Lung (tissue), 12 donors: ENCODE data around the gene TRAPPC12. TPM values are rescaled to one million over a fixed set of nuclear protein-coding genes. Genes with fewer than 3 reads are reported as not detected.

Experiments used
- ATAC-seq: fragments of 200-7000 bp; cut with Tn5 transposase; one replicate; pipeline ENCODE4 v1.9.1; 2020; ENCODE audit warnings: moderate number of reproducible peaks; ENCODE audit not compliant: insufficient read depth, low FRiP score
- DNase-seq, 3 donors: peaks; one replicate each; pipeline ENCODE4 v3.0.0-alpha.2; 2013 to 2017
- H3K27ac ChIP-seq, 2 donors: one replicate each; pipeline ENCODE4 v1.5.1; 2013; ENCODE audit warnings: mild to moderate bottlenecking in 2 of 2, moderate library complexity in 2 of 2, control low read depth in 1 of 2, inconsistent platforms in 1 of 2, low read depth in 1 of 2, low read length in 1 of 2
- H3K27me3 ChIP-seq, 3 donors: one replicate each; pipeline ENCODE4 v1.5.1; 2013; ENCODE audit warnings: low read length in 2 of 3; ENCODE audit not compliant: control insufficient read depth in 3 of 3, insufficient read depth in 3 of 3
- H3K36me3 ChIP-seq, 4 donors: one replicate each; pipeline ENCODE4 v1.5.1; 2013; ENCODE audit warnings: low read length in 4 of 4, mild to moderate bottlenecking in 1 of 4, moderate library complexity in 1 of 4; ENCODE audit not compliant: control insufficient read depth in 4 of 4, insufficient read depth in 4 of 4
- H3K4me1 ChIP-seq, 5 donors: one replicate each; pipeline ENCODE4 v1.5.1; 2013; ENCODE audit warnings: low read length in 5 of 5, mild to moderate bottlenecking in 2 of 5, moderate library complexity in 1 of 5; ENCODE audit not compliant: control insufficient read depth in 5 of 5, insufficient read depth in 5 of 5
- H3K4me3 ChIP-seq: one replicate; pipeline ENCODE4 v1.5.1; 2013; ENCODE audit warnings: mild to moderate bottlenecking, control low read depth, moderate library complexity
- H3K9ac ChIP-seq, 2 donors: one replicate each; pipeline ENCODE4 v1.5.1; 2013; ENCODE audit warnings: low read length in 2 of 2, control low read depth in 1 of 2; ENCODE audit not compliant: insufficient read depth in 1 of 2
- H3K9me3 ChIP-seq, 4 donors: one replicate each; pipeline ENCODE4 v1.5.1; 2013; ENCODE audit warnings: low read length in 3 of 4, mild to moderate bottlenecking in 1 of 4, moderate library complexity in 1 of 4; ENCODE audit not compliant: control insufficient read depth in 4 of 4, insufficient read depth in 3 of 4
- CTCF ChIP-seq: IDR thresholded peaks from 2 replicates; pipeline ENCODE4 v1.5.1; 2012; ENCODE audit warnings: mild to moderate bottlenecking; ENCODE audit errors: control extremely low read depth, extremely low read depth
- WGBS, 2 donors: extraction: QIAGEN DNeasy Blood & Tissue Kit; methylation state at CpG; one replicate each; pipeline ENCODE4 v1.1.7; 2013; 5-methylcytosine and 5-hydroxymethylcytosine counted together
- polyA plus RNA-seq, 2 donors: library from polyadenylated mRNA; stranded (reverse); fragments of 200-250 nt; gene quantifications; one replicate each; pipeline ENCODE4 v1.2.1, GENCODE V29; 2013
- total RNA-seq, 2 donors: library from RNA; depleted of rRNA in 1 of 2; stranded (reverse); fragments of >200 nt in 1 of 2; gene quantifications; one replicate each; pipeline ENCODE4 v1.2.1, GENCODE V29; 2014 to 2021
- donor health status: control.
- donor health status: control.
- donor health status: Bipolar disorder and iron deficiency.
- donor health status: healthy.
- donor health status: DM: yes; HTN: yes; CAD: no.

TRAPPC12 gene
- total and polyA plus RNA-seq, 4 donors = 49.9 to 117 (median 91.0) TPM

GRCh38 chr2:3334392-3335345, 44.8 kb upstream of the TRAPPC12 start:
- Histone ChIP-seq H3K4me3 (no peak overlapping the region), H3K9me3 (peaks cover 0 to 2% (median under 1%) of the 10 kb centered on the region in 4 donors), H3K27me3 (no peaks in the 10 kb centered on the region), H3K4me1 (peaks cover 0 to 2% (median 0%) of the 10 kb centered on the region in 5 donors), H3K9ac (no peak overlapping the region), H3K36me3 (peaks cover 7 to 27% (median 8%) of the 10 kb centered on the region in 4 donors), H3K27ac (no peak overlapping the region)
- WGBS, 2 donors = 86 to 93% methylated on average over 24 of the region's 24 CpGs
- DNase-seq = peak in 2 of 3 donors; percentile 4 to 14
- no peak for TF ChIP-seq CTCF
- no peak for ATAC-seq

- Histone ChIP-seq H3K9me3 (peaks cover 0 to 5% (median 0%) of the 10 kb centered on the region in 4 donors), H3K9ac (no peak overlapping the region), H3K27ac (no peak overlapping the region), H3K36me3 (peaks cover 0 to 20% (median 4%) of the 10 kb centered on the region in 4 donors), H3K4me1 (peaks cover 0 to 2% (median 0%) of the 10 kb centered on the region in 5 donors), H3K27me3 (no peaks in the 10 kb centered on the region), H3K4me3 (no peak overlapping the region)
- ATAC-seq (no peak), DNase-seq (no peak)
- no peak for TF ChIP-seq CTCF
- 90 to 95% methylated on average over 2 of the region's 2 CpGs for WGBS, 2 donors
Measured at GRCh38 chr2:3336844-3337243, 42.6 kb upstream of the TRAPPC12 start.

GRCh38 chr2:3338340-3338739, 41.2 kb upstream of the TRAPPC12 start:
- H3K27me3 ChIP-seq = no peaks in the 10 kb centered on the region
- ATAC-seq (no peak), DNase-seq (no peak)
- WGBS, 2 donors = 95% methylated on average over 10 of the region's 10 CpGs
- H3K9ac ChIP-seq = no peak overlapping the region
- no peak for TF ChIP-seq CTCF
- no peak overlapping the region for H3K4me3 ChIP-seq
- H3K4me1 ChIP-seq = peaks cover 0 to 2% (median 0%) of the 10 kb centered on the region in 5 donors
- H3K9me3 ChIP-seq = peaks cover 0 to 5% (median 0%) of the 10 kb centered on the region in 4 donors
- peaks cover 0 to 17% (median 4%) of the 10 kb centered on the region in 4 donors for H3K36me3 ChIP-seq
- H3K27ac ChIP-seq = no peak overlapping the region
